Endothelial cell of umbilical vein (primary cell): ENCODE results near the gene LRRC52.

Experiments used
- EZH2 ChIP-seq: IDR thresholded peaks from 2 replicates; pipeline ENCODE4 v1.6.1; 2012; ENCODE audit warnings: borderline replicate concordance, low read depth, mild to moderate bottlenecking, moderate library complexity, low read length, inconsistent platforms; ENCODE audit not compliant: severe bottlenecking
- FOS ChIP-seq: IDR thresholded peaks from 2 replicates; pipeline ENCODE4 v1.6.1; 2011; ENCODE audit warnings: mild to moderate bottlenecking, low read length, moderate library complexity, borderline replicate concordance; ENCODE audit not compliant: insufficient read depth
- GATA2 ChIP-seq: IDR thresholded peaks from 2 replicates; pipeline ENCODE4 v1.7.0; 2011; ENCODE audit warnings: low read depth, mild to moderate bottlenecking, moderate library complexity, mixed read lengths, low read length; ENCODE audit not compliant: insufficient read length, insufficient read depth
- JUN ChIP-seq: IDR thresholded peaks from 2 replicates; pipeline ENCODE4 v1.6.1; 2011; ENCODE audit warnings: borderline replicate concordance, low read depth; ENCODE audit not compliant: insufficient read length, insufficient read depth
- MYC ChIP-seq: IDR thresholded peaks from one replicate; pipeline ENCODE4 v1.6.1; 2011; ENCODE audit warnings: mild to moderate bottlenecking, low read depth, low read length
- POLR2A ChIP-seq: IDR thresholded peaks from 2 replicates; pipeline ENCODE4 v1.6.1; 2012; ENCODE audit warnings: low read depth, mild to moderate bottlenecking, control low read depth, low read length
- POLR2AphosphoS5 ChIP-seq: IDR thresholded peaks from 2 replicates; pipeline ENCODE4 v1.6.1; 2012; ENCODE audit warnings: low read depth, mild to moderate bottlenecking, control low read depth, low read length, moderate library complexity; ENCODE audit not compliant: insufficient read depth
- TF ChIP-seq, protein P1 (sequence below), 2 donors: IDR thresholded peaks; 1 replicate in 1 of 2; 2 replicates in 1 of 2; pipeline ENCODE4 v1.5.1; 2011; ENCODE audit warnings: low read length in 2 of 2, mild to moderate bottlenecking in 2 of 2, moderate library complexity in 2 of 2, control low read depth in 1 of 2, inconsistent platforms in 1 of 2, low read depth in 1 of 2; ENCODE audit not compliant: insufficient read depth in 1 of 2; ENCODE audit errors: extremely low read depth in 1 of 2
- TF ChIP-seq, protein P2 (sequence below): IDR thresholded peaks from 2 replicates; pipeline ENCODE4 v1.6.1; 2011; ENCODE audit not compliant: insufficient read depth, insufficient read length

DNA sequence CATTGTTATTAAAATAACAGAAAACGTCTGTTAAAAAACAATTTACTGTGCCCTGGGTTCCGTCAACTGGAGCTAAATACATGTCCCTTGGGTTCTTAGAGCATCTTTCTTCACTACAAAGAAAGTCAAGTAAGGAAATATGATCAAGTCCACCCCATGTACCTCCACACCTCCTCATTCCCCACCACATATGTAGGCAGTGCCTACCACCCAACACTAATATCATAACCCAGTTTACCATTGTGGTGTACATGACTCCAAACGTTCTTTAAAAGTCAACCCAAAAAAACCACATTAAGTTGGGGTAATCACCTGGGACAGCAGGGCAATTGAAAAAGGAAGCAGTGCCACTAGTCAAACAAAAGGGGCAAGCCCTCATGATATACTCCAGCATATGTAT is 7.8 kb upstream of the LRRC52 start:
- TF ChIP-seq POLR2AphosphoS5 (no peak), POLR2A (no peak), FOS (no peak), EZH2 (no peak), GATA2 (no peak), MYC (no peak), JUN (no peak)
- TF ChIP-seq, protein P1, sequence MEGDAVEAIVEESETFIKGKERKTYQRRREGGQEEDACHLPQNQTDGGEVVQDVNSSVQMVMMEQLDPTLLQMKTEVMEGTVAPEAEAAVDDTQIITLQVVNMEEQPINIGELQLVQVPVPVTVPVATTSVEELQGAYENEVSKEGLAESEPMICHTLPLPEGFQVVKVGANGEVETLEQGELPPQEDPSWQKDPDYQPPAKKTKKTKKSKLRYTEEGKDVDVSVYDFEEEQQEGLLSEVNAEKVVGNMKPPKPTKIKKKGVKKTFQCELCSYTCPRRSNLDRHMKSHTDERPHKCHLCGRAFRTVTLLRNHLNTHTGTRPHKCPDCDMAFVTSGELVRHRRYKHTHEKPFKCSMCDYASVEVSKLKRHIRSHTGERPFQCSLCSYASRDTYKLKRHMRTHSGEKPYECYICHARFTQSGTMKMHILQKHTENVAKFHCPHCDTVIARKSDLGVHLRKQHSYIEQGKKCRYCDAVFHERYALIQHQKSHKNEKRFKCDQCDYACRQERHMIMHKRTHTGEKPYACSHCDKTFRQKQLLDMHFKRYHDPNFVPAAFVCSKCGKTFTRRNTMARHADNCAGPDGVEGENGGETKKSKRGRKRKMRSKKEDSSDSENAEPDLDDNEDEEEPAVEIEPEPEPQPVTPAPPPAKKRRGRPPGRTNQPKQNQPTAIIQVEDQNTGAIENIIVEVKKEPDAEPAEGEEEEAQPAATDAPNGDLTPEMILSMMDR (IDR thresholded peaks at IDR 0.05; ENCODE audit: extremely low read depth in 1 of 2, insufficient read depth in 1 of 2, low read depth in 1 of 2, low read length in 2 of 2): no peak
- TF ChIP-seq, protein P2, sequence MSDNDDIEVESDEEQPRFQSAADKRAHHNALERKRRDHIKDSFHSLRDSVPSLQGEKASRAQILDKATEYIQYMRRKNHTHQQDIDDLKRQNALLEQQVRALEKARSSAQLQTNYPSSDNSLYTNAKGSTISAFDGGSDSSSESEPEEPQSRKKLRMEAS: no peak
